ENCODE results near the gene THAP7.

THAP7 gene

GRCh38 chr22:20985720-20986119 lies 16.2 kb downstream of the THAP7 start:
- Histone ChIP-seq H3K9me3 (replicated peaks in 1 of 2; ENCODE audit: control insufficient read depth in 2 of 2, insufficient read depth in 1 of 2, low read depth in 1 of 2, low read length in 2 of 2) (no peaks in the 10 kb centered on the region), H3K9ac (ENCODE audit: low read depth, low read length, poor library complexity) (no peak overlapping the region), H2BK15ac (ENCODE audit: low read length) (no peak overlapping the region), H3K4me1 (ENCODE audit: control insufficient read depth in 2 of 2, insufficient read depth in 1 of 2, low read depth in 1 of 2, low read length in 2 of 2) (peaks cover 8 to 9% of the 10 kb centered on the region in 2 donors), H3K18ac (ENCODE audit: low read length) (no peak overlapping the region), H3K14ac (ENCODE audit: low read length) (no peak overlapping the region), H3K4me2 (ENCODE audit: insufficient read depth, low read length, poor library complexity, severe bottlenecking) (no peak overlapping the region), H4K91ac (ENCODE audit: low read depth, low read length, poor library complexity) (peak overlapping the region; percentile 35), H2AFZ (ENCODE audit: low read length) (no peak overlapping the region), H3K27ac (replicated peaks; ENCODE audit: low read length) (no peak overlapping the region), H2BK120ac (ENCODE audit: low read depth, low read length) (no peak overlapping the region), H3K4ac (ENCODE audit: low read length) (no peak overlapping the region), H2BK5ac (ENCODE audit: low read length) (no peak overlapping the region), H3K79me1 (ENCODE audit: low read depth, low read length) (peaks cover 8% of the 10 kb centered on the region), H4K8ac (ENCODE audit: low read depth, low read length) (no peak overlapping the region), H3K27me3 (ENCODE audit: control insufficient read depth in 3 of 3, insufficient read depth in 3 of 3, low read depth in 1 of 3, low read length in 3 of 3) (no peaks in the 10 kb centered on the region), H3K4me3 (ENCODE audit: low read length in 2 of 2) (no peak overlapping the region), H3K36me3 (replicated peaks in 1 of 2; ENCODE audit: control insufficient read depth in 2 of 2, insufficient read depth in 2 of 2, low read length in 2 of 2) (peaks cover 14 to 44% of the 10 kb centered on the region in 2 donors), H2AK5ac (ENCODE audit: low read depth, low read length) (no peak overlapping the region), H3K23ac (ENCODE audit: low read depth, low read length, poor library complexity) (no peak overlapping the region), H2BK12ac (ENCODE audit: low read length) (no peak overlapping the region)
- no peak for DNase-seq (ENCODE audit: low spot score)
- no CpG with 5 or more reads among the region's 7 CpGs for WGBS, 2 donors (ENCODE audit: extremely low coverage in 2 of 2, insufficient read length in 2 of 2, insufficient replicate concordance in 1 of 2)

DNA sequence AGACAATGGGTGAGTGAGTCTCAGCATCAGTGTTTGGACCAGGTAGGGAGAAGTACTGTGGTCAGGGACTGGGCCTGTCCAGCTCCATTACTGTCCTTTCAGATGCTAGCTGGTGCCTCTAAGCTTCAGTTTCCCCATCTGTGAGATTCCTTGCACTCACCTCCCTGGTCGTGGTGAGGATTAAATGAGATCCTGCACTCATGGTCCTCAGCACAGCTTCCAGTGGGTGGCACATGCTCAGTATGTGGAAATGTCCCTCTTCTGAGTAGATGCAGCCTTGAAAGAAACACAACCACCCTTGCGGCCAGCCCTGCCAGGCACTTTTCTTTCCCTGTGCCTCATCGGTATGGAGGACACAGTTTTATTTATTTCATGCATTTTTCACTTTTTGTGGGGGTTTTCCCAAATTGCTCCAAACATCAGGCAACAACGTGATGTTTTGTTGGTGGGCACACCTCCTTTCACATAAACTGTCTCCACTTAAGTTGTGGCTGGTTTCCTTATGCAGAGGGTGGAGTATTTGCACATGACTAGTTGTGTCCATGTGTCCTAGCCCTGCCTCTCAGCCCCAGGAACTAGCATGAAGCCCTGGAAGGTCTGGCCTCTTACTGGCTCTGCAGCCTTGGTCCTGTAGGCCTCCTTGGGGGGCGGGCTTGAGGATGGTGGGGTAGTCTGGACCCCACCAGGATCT lies 18.7 kb downstream of the THAP7 start:
- H4K8ac ChIP-seq (ENCODE audit: low read depth, low read length), result no peak overlapping the region

DNA sequence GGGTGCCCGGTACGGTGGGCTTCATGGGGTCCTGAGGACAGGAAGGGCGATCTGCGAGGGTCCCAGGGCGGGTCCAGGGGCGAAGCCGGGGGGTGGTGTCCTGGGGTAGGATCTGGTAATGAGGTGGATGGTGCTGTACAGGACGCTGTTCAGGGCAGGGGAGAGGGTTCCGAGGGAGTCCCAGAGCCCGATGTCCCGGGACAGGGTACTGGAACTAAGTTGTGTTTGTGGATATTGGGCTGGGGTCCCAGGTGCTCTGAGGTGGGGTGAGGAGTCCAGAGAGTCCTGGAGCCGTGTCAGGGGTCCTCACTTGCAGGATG lies 19.4 kb downstream of the THAP7 start:
- no CpG with 5 or more reads among the region's 12 CpGs for WGBS, 2 donors (ENCODE audit: extremely low coverage in 2 of 2, insufficient read length in 2 of 2, insufficient replicate concordance in 1 of 2)
- peak overlapping the region; percentile 43 for H2AK5ac ChIP-seq (ENCODE audit: low read depth, low read length)

More for the DNA sequence above, 18.7 kb downstream of the THAP7 start:
- no peak for DNase-seq (ENCODE audit: low spot score)
- Histone ChIP-seq H3K36me3 (replicated peaks in 1 of 2; ENCODE audit: control insufficient read depth in 2 of 2, insufficient read depth in 2 of 2, low read length in 2 of 2) (peaks cover 10 to 37% of the 10 kb centered on the region in 2 donors), H3K79me1 (ENCODE audit: low read depth, low read length) (peaks cover 8% of the 10 kb centered on the region), H2AK5ac (ENCODE audit: low read depth, low read length) (peak overlapping the region; percentile 43), H3K4me2 (ENCODE audit: insufficient read depth, low read length, poor library complexity, severe bottlenecking) (peak overlapping the region; percentile 68), H3K4ac (ENCODE audit: low read length) (no peak overlapping the region), H2BK120ac (ENCODE audit: low read depth, low read length) (no peak overlapping the region), H3K4me1 (ENCODE audit: control insufficient read depth in 2 of 2, insufficient read depth in 1 of 2, low read depth in 1 of 2, low read length in 2 of 2) (peaks cover 13 to 20% of the 10 kb centered on the region in 2 donors), H3K4me3 (ENCODE audit: low read length in 2 of 2) (peak overlapping the region; percentile 92 to 98), H3K23ac (ENCODE audit: low read depth, low read length, poor library complexity) (peak overlapping the region; percentile 70), H3K27ac (replicated peaks; ENCODE audit: low read length) (no peak overlapping the region), H3K27me3 (ENCODE audit: control insufficient read depth in 3 of 3, insufficient read depth in 3 of 3, low read depth in 1 of 3, low read length in 3 of 3) (no peaks in the 10 kb centered on the region), H2BK15ac (ENCODE audit: low read length) (no peak overlapping the region), H4K91ac (ENCODE audit: low read depth, low read length, poor library complexity) (no peak overlapping the region), H3K9ac (ENCODE audit: low read depth, low read length, poor library complexity) (peak overlapping the region; percentile 26), H2BK5ac (ENCODE audit: low read length) (no peak overlapping the region), H2AFZ (ENCODE audit: low read length) (peak overlapping the region; percentile 99), H3K9me3 (replicated peaks in 1 of 2; ENCODE audit: control insufficient read depth in 2 of 2, insufficient read depth in 1 of 2, low read depth in 1 of 2, low read length in 2 of 2) (peaks cover 7 to 9% of the 10 kb centered on the region in 2 donors), H3K18ac (ENCODE audit: low read length) (no peak overlapping the region), H2BK12ac (ENCODE audit: low read length) (no peak overlapping the region), H3K14ac (ENCODE audit: low read length) (no peak overlapping the region)
- no CpG with 5 or more reads among the region's 5 CpGs for WGBS, 2 donors (ENCODE audit: extremely low coverage in 2 of 2, insufficient read length in 2 of 2, insufficient replicate concordance in 1 of 2)

GRCh38 chr22:20981787-20982562 lies 19.9 kb downstream of the THAP7 start, which contains the start of gene LZTR1:
Gene LZTR1 (plus strand): TSS chr22:20982297. CDS start chr22:20982372, 75 bp downstream.
- Histone ChIP-seq H3K9me3 (replicated peaks in 1 of 2; ENCODE audit: control insufficient read depth in 2 of 2, insufficient read depth in 1 of 2, low read depth in 1 of 2, low read length in 2 of 2) (peaks cover 7 to 9% of the 10 kb centered on the region in 2 donors), H3K23ac (ENCODE audit: low read depth, low read length, poor library complexity) (peak within 1 kb of the TSS; percentile 100), H3K4ac (ENCODE audit: low read length) (no peak within 1 kb of the TSS), H3K27ac (replicated peaks; ENCODE audit: low read length) (peak within 1 kb of the TSS; percentile 88), H3K36me3 (replicated peaks in 1 of 2; ENCODE audit: control insufficient read depth in 2 of 2, insufficient read depth in 2 of 2, low read length in 2 of 2) (peaks cover 5 to 27% of the 10 kb centered on the region in 2 donors), H3K4me1 (ENCODE audit: control insufficient read depth in 2 of 2, insufficient read depth in 1 of 2, low read depth in 1 of 2, low read length in 2 of 2) (peaks cover 13 to 20% of the 10 kb centered on the region in 2 donors), H2AK5ac (ENCODE audit: low read depth, low read length) (peak within 1 kb of the TSS; percentile 43), H2BK120ac (ENCODE audit: low read depth, low read length) (no peak within 1 kb of the TSS), H3K79me1 (ENCODE audit: low read depth, low read length) (peaks cover 5% of the 10 kb centered on the region), H2BK5ac (ENCODE audit: low read length) (peak within 1 kb of the TSS; percentile 95), H3K4me2 (ENCODE audit: insufficient read depth, low read length, poor library complexity, severe bottlenecking) (peak within 1 kb of the TSS; percentile 68), H4K8ac (ENCODE audit: low read depth, low read length) (no peak within 1 kb of the TSS), H3K14ac (ENCODE audit: low read length) (peak within 1 kb of the TSS; percentile 78), H2AFZ (ENCODE audit: low read length) (peak within 1 kb of the TSS; percentile 99), H3K9ac (ENCODE audit: low read depth, low read length, poor library complexity) (peak within 1 kb of the TSS; percentile 98), H4K91ac (ENCODE audit: low read depth, low read length, poor library complexity) (peak within 1 kb of the TSS; percentile 2), H3K27me3 (ENCODE audit: control insufficient read depth in 3 of 3, insufficient read depth in 3 of 3, low read depth in 1 of 3, low read length in 3 of 3) (no peaks in the 10 kb centered on the region), H2BK15ac (ENCODE audit: low read length) (peak within 1 kb of the TSS; percentile 15), H3K18ac (ENCODE audit: low read length) (peak within 1 kb of the TSS; percentile 100), H3K4me3 (ENCODE audit: low read length in 2 of 2) (peak within 1 kb of the TSS; percentile 92 to 98), H2BK12ac (ENCODE audit: low read length) (no peak within 1 kb of the TSS)
- DNase-seq (ENCODE audit: low spot score), result peak; percentile 80
- WGBS, 2 donors (ENCODE audit: extremely low coverage in 2 of 2, insufficient read length in 2 of 2, insufficient replicate concordance in 1 of 2), result no CpG with 5 or more reads among the region's 87 CpGs

More for the DNA sequence above, 19.4 kb downstream of the THAP7 start:
- Histone ChIP-seq H3K4me1 (ENCODE audit: control insufficient read depth in 2 of 2, insufficient read depth in 1 of 2, low read depth in 1 of 2, low read length in 2 of 2) (peaks cover 13 to 20% of the 10 kb centered on the region in 2 donors), H3K4ac (ENCODE audit: low read length) (no peak overlapping the region), H3K23ac (ENCODE audit: low read depth, low read length, poor library complexity) (peak overlapping the region; percentile 100), H2BK120ac (ENCODE audit: low read depth, low read length) (no peak overlapping the region), H4K8ac (ENCODE audit: low read depth, low read length) (no peak overlapping the region), H3K36me3 (replicated peaks in 1 of 2; ENCODE audit: control insufficient read depth in 2 of 2, insufficient read depth in 2 of 2, low read length in 2 of 2) (peaks cover 7 to 30% of the 10 kb centered on the region in 2 donors), H3K4me3 (ENCODE audit: low read length in 2 of 2) (peak overlapping the region; percentile 92 to 98), H3K27ac (replicated peaks; ENCODE audit: low read length) (no peak overlapping the region), H2BK15ac (ENCODE audit: low read length) (peak overlapping the region; percentile 15), H4K91ac (ENCODE audit: low read depth, low read length, poor library complexity) (no peak overlapping the region), H3K18ac (ENCODE audit: low read length) (peak overlapping the region; percentile 94), H3K4me2 (ENCODE audit: insufficient read depth, low read length, poor library complexity, severe bottlenecking) (peak overlapping the region; percentile 68), H3K9ac (ENCODE audit: low read depth, low read length, poor library complexity) (peak overlapping the region; percentile 92), H3K9me3 (replicated peaks in 1 of 2; ENCODE audit: control insufficient read depth in 2 of 2, insufficient read depth in 1 of 2, low read depth in 1 of 2, low read length in 2 of 2) (peaks cover 7 to 9% of the 10 kb centered on the region in 2 donors), H2BK5ac (ENCODE audit: low read length) (peak overlapping the region; percentile 95), H3K27me3 (ENCODE audit: control insufficient read depth in 3 of 3, insufficient read depth in 3 of 3, low read depth in 1 of 3, low read length in 3 of 3) (no peaks in the 10 kb centered on the region), H2BK12ac (ENCODE audit: low read length) (no peak overlapping the region), H2AFZ (ENCODE audit: low read length) (peak overlapping the region; percentile 99), H3K79me1 (ENCODE audit: low read depth, low read length) (peaks cover 6% of the 10 kb centered on the region), H3K14ac (ENCODE audit: low read length) (peak overlapping the region; percentile 78)
- DNase-seq (ENCODE audit: low spot score), result no peak

All from neuronal stem cell (in vitro differentiated cells).